ENCODE results near the gene STAMBPL1. TPM values are rescaled to one million over a fixed set of nuclear protein-coding genes. Genes with fewer than 3 reads are reported as not detected.

Gene STAMBPL1
- total RNA-seq, 1 donor = 35.3 TPM

DNA sequence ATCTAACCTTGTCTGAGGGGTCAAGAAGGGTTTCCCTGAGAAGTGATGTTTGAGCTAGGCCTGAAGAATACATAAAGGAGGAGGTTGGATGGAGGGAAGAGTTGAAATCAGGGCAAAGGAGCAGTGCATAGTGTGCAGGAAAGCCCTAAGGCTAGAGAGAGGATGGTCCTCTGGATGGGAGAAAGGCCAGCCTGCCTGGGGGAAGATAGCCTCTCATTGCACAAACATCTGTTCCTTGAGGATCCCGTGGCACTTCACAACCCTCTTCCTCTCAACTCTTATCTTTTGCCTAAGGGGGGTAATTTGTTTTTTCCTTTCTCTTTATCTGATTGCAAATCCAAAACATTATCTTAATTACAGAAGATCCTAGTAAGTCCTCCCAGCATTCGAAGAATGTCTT is 35.7 kb downstream of the STAMBPL1 start:
- DNase-seq (ENCODE audit: low read depth) = no peak
- H3K4me3 ChIP-seq (ENCODE audit: low read depth, low read length) = no peak overlapping the region
- no peak for TF ChIP-seq CTCF (IDR thresholded peaks at IDR 0.05; ENCODE audit: insufficient read depth, low read length)

DNA sequence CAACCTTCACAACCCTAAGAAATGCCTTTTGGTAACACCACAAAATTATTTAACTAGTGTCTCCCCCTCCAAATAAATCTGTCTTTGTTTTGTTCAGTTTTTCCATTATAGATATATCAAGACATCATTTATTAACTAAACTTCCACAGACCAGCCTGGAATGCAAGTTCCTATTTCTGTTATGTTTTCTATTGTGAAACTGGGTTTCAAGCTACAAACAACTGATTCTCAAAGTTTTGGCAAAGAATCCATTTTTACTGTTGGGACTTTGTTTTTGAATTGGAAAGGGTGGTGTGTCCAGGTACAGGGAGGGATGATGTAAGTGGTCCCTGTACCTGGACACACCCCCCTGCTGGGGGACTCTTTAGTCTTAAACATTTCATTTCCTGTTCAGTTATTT is 36.2 kb downstream of the STAMBPL1 start:
- no peak for DNase-seq (ENCODE audit: low read depth)
- no peak for TF ChIP-seq CTCF (IDR thresholded peaks at IDR 0.05; ENCODE audit: insufficient read depth, low read length)
- no peak overlapping the region for H3K4me3 ChIP-seq (ENCODE audit: low read depth, low read length)

DNA sequence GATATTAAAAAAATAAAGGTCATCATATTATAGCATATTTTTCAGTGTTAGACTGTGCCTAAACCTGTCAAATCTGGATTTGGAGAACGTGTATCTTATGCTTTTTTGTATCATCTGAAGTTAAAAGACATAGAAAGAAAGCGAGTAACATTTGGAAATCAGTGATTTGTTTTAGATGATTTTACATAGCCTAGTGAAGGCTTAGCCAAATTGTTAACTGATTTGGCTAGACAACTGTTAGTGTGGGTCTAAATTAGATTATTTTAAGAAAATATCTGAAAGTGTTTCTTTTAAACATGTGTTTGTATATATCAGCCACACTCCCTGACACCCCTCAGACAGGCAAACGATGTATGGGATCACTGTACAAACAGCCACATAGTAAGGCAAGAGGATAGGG is 36.9 kb downstream of the STAMBPL1 start:
- no peak for TF ChIP-seq CTCF (IDR thresholded peaks at IDR 0.05; ENCODE audit: insufficient read depth, low read length)
- no peak overlapping the region for H3K4me3 ChIP-seq (ENCODE audit: low read depth, low read length)
- no peak for DNase-seq (ENCODE audit: low read depth)

DNA sequence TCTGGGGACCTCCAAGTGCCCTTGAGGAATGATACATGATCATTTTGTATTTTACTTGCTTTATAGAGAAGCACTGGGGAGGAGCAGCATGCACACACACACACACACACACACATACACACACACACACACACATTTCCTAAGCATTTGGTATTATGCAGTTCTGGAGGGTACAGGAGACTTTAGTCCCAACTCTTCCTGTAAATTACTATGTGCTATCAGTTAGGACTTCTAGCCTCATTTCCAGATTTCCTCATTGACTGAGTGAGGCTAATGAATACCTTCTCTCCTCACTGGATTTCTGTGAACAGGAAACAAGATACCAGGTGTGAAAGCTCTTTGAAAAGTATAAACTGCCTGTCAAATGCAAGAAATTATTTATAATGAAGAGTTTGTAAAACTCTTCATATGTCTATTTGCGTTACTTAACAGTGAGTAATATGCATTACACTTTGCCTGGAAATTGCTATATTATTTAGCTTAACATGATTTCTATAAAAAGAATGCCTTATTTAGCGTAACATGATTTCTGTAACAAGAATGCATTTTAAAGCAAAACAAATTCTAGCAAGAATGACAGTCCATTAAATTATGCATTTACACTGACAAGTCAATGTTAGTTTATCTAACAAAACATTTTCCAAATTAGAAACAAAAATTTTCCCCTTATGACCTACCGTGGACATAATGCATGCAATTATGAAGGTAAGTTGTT is 38.3 kb downstream of the STAMBPL1 start:
- no peak overlapping the region for H3K4me3 ChIP-seq (ENCODE audit: low read depth, low read length)
- no peak for TF ChIP-seq CTCF (IDR thresholded peaks at IDR 0.05; ENCODE audit: insufficient read depth, low read length)
- DNase-seq (ENCODE audit: low read depth) = no peak

- no peak overlapping the region for H3K4me3 ChIP-seq (ENCODE audit: low read depth, low read length)
- no peak for TF ChIP-seq CTCF (IDR thresholded peaks at IDR 0.05; ENCODE audit: insufficient read depth, low read length)
- no peak for DNase-seq (ENCODE audit: low read depth)
Measured at GRCh38 chr10:88919041-88919440, 39.0 kb downstream of the STAMBPL1 start.

- peak; percentile 62 for DNase-seq (ENCODE audit: low read depth)
- no peak overlapping the region for H3K4me3 ChIP-seq (ENCODE audit: low read depth, low read length)
- TF ChIP-seq CTCF (IDR thresholded peaks at IDR 0.05; ENCODE audit: insufficient read depth, low read length) = no peak
Measured at GRCh38 chr10:88920198-88920597, 40.2 kb downstream of the STAMBPL1 start.

Measured in fibroblast of the aortic adventitia (primary cell).